HG03139 (cell line): ENCODE measurements around the gene KCNMA1.

Experiments used
- ATAC-seq: cut with Tn5 transposase; IDR thresholded peaks from one replicate; pipeline ENCODE4 v1.9.1; 2021; ENCODE audit not compliant: unreplicated experiment

The KCNMA1 gene

GRCh38 chr10:77253147-77253545, 384.5 kb downstream of the KCNMA1 start:
- no peak for ATAC-seq

- ATAC-seq = no peak
These were observed 385.0 kb downstream of the KCNMA1 start for GRCh38 chr10:77252380-77253146.

GRCh38 chr10:77251297-77252013, 386.2 kb downstream of the KCNMA1 start:
- no peak for ATAC-seq

GRCh38 chr10:77249901-77250459, 387.6 kb downstream of the KCNMA1 start:
- ATAC-seq = no peak

DNA sequence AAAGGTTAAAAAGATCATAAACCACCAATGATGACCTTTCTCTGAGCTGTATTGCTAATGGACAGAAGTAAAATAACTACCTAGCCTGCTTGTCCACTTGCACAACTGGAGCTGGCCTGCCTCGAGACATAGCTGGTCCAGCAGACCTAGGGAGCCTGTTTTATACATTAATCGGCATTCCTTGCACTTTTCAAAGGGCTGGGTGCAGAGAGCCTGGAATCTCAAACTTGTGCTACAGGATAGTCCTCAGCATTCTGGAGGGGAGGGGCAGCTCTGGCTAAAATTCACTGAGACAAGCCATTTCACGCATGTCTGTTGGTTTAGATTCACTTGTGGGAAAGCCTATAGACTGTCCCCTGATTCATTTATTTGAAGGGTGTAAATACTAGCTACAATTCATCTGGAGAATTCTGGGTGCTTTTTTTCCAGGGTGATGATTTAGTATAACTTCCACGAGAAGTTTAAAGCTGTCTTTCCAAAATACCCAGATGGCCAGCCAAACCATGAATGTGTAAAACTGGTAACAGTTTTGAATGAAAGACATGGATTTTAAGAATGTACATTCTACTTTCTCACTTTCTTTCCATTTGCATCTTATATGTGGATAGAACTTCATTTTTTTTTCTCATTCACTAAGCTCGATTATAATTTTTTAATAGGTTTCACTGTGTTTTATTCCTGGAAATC, 389.4 kb downstream of the KCNMA1 start:
- ATAC-seq = no peak

DNA sequence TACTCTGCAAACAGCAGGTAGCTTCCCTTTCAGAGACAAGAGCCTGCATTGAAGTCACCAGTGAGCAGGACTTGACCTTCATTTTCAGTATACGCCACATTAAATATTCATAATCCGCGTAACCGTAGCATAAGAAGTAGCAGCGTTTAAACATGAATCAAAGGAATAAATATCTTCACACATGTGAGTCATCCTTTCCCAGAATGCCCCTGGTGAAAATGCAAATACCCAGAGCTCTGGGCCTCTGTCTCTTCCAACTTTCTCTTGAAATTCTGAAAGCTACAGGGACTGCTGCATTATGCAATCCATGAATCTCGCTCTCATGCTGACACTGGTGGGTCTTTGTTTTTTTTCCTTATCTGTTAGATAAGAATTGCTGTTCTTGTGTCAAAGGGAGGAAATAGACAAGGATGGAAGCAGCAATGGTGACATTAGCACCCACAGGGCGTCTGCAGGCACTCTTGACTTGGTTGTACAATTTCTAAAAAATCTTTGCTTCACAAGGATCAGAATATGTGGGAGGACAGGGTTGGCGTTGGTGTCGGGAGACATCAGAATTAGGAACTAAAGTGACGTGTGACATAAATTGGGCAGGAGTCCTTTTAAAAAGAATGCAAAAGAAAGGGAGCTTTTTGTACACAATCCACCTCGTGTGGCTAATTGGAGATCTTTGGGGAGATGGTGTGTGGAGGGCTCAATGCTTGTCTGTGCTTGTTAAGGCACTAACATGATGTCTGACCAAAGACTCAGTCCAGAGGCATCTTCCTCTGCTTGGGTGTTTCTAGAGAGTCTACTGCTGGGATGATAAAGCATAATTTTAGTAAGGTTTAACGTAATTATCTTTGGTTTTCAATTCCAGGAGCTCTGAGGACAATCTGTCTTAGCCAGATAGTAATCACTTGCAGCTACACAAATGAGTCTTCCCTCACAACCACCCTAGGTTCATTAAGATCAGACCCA, 390.3 kb downstream of the KCNMA1 start:
- ATAC-seq = no peak

DNA sequence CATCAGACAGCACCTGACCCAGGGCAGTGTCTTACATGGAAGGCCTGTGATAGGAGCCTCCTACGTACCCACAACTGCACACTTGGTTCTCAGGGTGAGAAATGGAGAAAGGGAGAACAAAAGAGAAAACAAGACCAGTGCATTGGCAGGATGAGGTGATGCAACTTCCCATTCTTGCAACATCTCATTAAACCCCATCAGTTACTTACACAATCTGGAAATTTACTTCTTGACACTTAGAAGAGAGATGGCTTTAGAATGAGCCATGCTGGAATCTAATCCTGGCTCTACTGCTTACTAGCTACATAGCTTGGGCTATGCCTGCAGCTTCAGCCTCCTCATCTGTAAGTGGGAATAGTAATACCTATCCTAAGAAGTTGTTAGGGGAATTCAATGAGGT, 391.7 kb downstream of the KCNMA1 start:
- no peak for ATAC-seq

DNA sequence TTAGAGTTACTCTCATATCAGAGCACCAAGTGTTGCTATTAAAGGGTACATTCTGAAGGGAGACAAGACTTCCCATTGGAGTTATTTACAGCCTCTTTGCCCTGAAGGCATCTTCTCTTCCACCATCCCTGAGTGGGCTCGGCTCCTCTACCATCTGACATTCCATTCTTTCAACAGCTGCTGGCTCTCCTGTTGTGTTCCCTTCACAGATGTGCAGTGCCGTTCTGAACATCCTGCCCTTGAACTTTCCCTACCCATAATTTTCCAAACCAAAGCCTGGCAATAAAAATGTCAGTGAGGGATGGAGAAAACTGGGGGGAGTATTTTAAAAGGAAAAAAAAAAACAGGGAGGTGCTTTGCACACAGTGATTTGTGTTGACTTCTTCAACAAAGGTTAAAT, 392.9 kb downstream of the KCNMA1 start:
- ATAC-seq = no peak

- no peak for ATAC-seq
These were observed 393.3 kb downstream of the KCNMA1 start for GRCh38 chr10:77244286-77244685.

GRCh38 chr10:77241350-77241725, 396.3 kb downstream of the KCNMA1 start:
- no peak for ATAC-seq

- ATAC-seq = no peak
These were observed 396.8 kb downstream of the KCNMA1 start for GRCh38 chr10:77240706-77241349.

GRCh38 chr10:77240041-77240652, 397.5 kb downstream of the KCNMA1 start:
- no peak for ATAC-seq

- ATAC-seq = no peak
These were observed 400.5 kb downstream of the KCNMA1 start for GRCh38 chr10:77237120-77237519.

DNA sequence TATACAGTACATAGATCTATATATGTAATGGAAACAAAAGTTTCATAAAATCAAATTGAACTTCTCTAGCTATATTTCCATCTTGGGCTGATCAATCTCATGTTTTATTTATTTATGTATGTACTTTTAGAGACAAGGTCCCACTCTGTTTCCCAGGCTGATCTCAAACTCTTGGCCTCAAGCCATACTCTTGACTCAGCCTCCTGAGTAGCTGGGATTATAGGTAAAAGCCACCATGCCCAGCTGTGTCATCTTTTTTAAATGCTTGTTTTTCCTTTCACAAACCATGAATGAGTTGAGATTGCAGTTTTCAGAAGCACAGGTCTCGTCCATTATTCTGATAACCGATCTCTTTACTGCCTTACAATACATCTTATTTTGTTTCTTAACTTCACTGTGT, 400.9 kb downstream of the KCNMA1 start:
- ATAC-seq = no peak

DNA sequence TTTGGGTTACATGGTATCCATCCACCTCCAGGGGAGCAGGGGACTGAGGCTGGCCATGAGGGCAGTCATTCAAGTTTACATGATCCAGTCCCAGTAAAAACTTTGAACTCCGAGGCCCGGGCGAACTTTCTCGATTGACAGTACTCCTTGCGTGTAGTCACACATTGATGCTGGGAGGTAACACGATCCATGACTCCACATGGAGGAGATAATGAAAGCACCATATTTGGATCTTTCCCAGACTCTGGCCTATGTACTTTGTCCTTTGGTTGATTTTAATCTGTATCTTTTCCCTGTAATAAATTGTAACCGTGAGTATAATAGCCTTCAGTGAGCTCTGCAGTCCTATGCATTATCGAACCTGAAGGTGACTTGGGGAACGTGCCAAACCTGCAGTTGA, 401.6 kb downstream of the KCNMA1 start:
- no peak for ATAC-seq

DNA sequence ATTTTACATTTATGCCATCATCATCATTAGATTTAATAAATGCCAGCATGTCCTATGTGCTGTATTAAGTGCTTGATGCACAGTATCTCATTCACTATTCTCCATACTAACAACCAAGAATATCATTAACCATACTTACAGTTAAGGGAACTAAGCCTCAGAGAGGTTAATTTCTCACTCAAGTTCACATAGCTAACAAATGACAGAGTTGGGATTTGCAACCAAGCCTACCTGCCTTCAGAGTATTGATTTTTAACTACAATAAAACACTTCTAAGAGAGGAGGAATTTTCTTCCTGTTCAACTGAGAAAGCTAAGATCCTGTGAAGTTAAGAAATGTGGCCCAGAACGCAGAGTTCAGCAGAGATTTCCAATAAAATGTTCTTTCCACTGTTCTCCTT, 403.0 kb downstream of the KCNMA1 start:
- no peak for ATAC-seq

GRCh38 chr10:77233466-77233865, 404.1 kb downstream of the KCNMA1 start:
- ATAC-seq = no peak

GRCh38 chr10:77231884-77232610, 405.6 kb downstream of the KCNMA1 start:
- ATAC-seq = no peak

GRCh38 chr10:77231375-77231774, 406.2 kb downstream of the KCNMA1 start:
- no peak for ATAC-seq
